NCI-H146 (cell line): ENCODE data around the gene CLDN17.

Experiments
- DNase-seq: peaks from one replicate; lab custom pipeline; 2025; lab: John Stamatoyannopoulos, UW

The CLDN17 gene

GRCh38 chr21:30117631-30118030 lies 49.0 kb downstream of the CLDN17 start:
- DNase-seq = no peak

- DNase-seq = no peak
Observed at GRCh38 chr21:30116479-30116878, 50.1 kb downstream of the CLDN17 start.
